Esophagus muscularis mucosa (tissue), 4 donors: ENCODE data around the gene SLN. TPM values are rescaled to one million over a fixed set of nuclear protein-coding genes. Genes with fewer than 3 reads are reported as not detected.
A peak's percentile ranks its signal among the peaks of the same experiment; 100 is the strongest.

ENCODE experiments used
- DNase-seq: peaks from one replicate; pipeline ENCODE4 v3.0.0-alpha.2; 2017; ENCODE audit errors: extremely low spot score
- H3K27ac ChIP-seq, 4 donors: fragments of 200-600 bp; sonication (generic); replicated peaks in 1 of 4; 1 replicate in 3 of 4; 2 replicates in 1 of 4; pipeline ENCODE4 v1.5.1; 2016 to 2019; ENCODE audit warnings: mild to moderate bottlenecking in 1 of 4
- H3K27me3 ChIP-seq, 4 donors: fragments of 200-600 bp; sonication (generic); one replicate each; pipeline versions ENCODE4 v1.5.1 to v1.6.0; 2016 to 2019
- H3K36me3 ChIP-seq, 4 donors: fragments of 200-600 bp; sonication (generic); one replicate each; pipeline ENCODE4 v1.5.1; 2016 to 2019
- H3K4me1 ChIP-seq, 4 donors: fragments of 200-600 bp; sonication (generic); one replicate each; pipeline ENCODE4 v1.5.1; 2016 to 2019
- H3K4me3 ChIP-seq, 4 donors: fragments of 200-600 bp; sonication (generic); 1 replicate in 2 of 4; 2 replicates in 2 of 4; pipeline ENCODE4 v1.5.1; 2016 to 2019; ENCODE audit warnings: mild to moderate bottlenecking in 4 of 4, moderate library complexity in 1 of 4
- H3K9me3 ChIP-seq, 4 donors: fragments of 200-600 bp; sonication (generic); 1 replicate in 3 of 4; 2 replicates in 1 of 4; pipeline ENCODE4 v1.5.1; 2016 to 2019
- CTCF ChIP-seq, 3 experiments: fragments of 200-600 bp in 2 of 3; fragments of 450-650 bp in 1 of 3; sonication (generic) in 2 of 3; IDR thresholded peaks; one replicate each; pipeline ENCODE4 v1.5.1; 2017 to 2019; ENCODE audit warnings: antibody characterized with exemption in 3 of 3, mild to moderate bottlenecking in 2 of 3, moderate library complexity in 1 of 3
- EP300 ChIP-seq: sonication (generic); formaldehyde crosslinking; IDR thresholded peaks from one replicate; pipeline ENCODE4 v1.6.1; 2017; ENCODE audit warnings: antibody characterized with exemption
- POLR2A ChIP-seq: fragments of 450-650 bp; IDR thresholded peaks from one replicate; pipeline ENCODE4 v1.6.1; 2017; ENCODE audit warnings: antibody characterized with exemption, moderate library complexity, mild to moderate bottlenecking, low read depth
- POLR2AphosphoS5 ChIP-seq, 2 donors: sonication (generic); formaldehyde crosslinking; IDR thresholded peaks; one replicate each; pipeline ENCODE4 v1.6.1; 2017; ENCODE audit warnings: antibody characterized with exemption in 2 of 2
- WGBS: methylation state at CpG from one replicate; pipeline ENCODE4 v1.1.5; 2018; 5-methylcytosine and 5-hydroxymethylcytosine counted together
- intact Hi-C: fragments of 100-400 bp; cut with DNase I; formaldehyde crosslinking; loops from one replicate; pipeline ENCODE4 v1.15.1; 2023
- total RNA-seq, 4 donors: library from RNA; depleted of rRNA; stranded (reverse); fragments of >200 nt; gene quantifications; one replicate each; pipeline versions ENCODE4 v1.1.0 to v1.2.1, GENCODE V29; 2016

The SLN gene
- total RNA-seq, 4 donors from 2014 or later: 0.65 TPM; not detected in 3

- Histone ChIP-seq H3K4me3 (no peak overlapping the region), H3K27ac (no peak overlapping the region), H3K9me3 (peaks cover 0 to 6% (median 2%) of the 10 kb centered on the region in 4 donors), H3K36me3 (no peaks in the 10 kb centered on the region), H3K27me3 (peaks cover 0 to 4% (median 0%) of the 10 kb centered on the region in 4 donors), H3K4me1 (peaks cover 0 to 13% (median 4%) of the 10 kb centered on the region in 4 donors)
- DNase-seq: no peak
- WGBS: 32% methylated on average over 3 of the region's 3 CpGs
- TF ChIP-seq CTCF (IDR thresholded peaks at IDR 0.05) (no peak), EP300 (no peak), POLR2A (no peak), POLR2AphosphoS5 (IDR thresholded peaks at IDR 0.05) (no peak)
- intact Hi-C loops: no loop called here
Observed at GRCh38 chr11:107743191-107743590, 31.3 kb upstream of the SLN start.

- TF ChIP-seq EP300 (no peak), POLR2AphosphoS5 (IDR thresholded peaks at IDR 0.05) (no peak), CTCF (IDR thresholded peaks at IDR 0.05) (peak in 1 of 3 experiments; percentile 37)
- Histone ChIP-seq H3K27me3 (peaks cover 0 to 4% (median 0%) of the 10 kb centered on the region in 4 donors), H3K4me3 (no peak overlapping the region), H3K36me3 (no peaks in the 10 kb centered on the region), H3K4me1 (no peaks in the 10 kb centered on the region), H3K9me3 (peaks cover 0 to 6% (median 2%) of the 10 kb centered on the region in 4 donors), H3K27ac (no peak overlapping the region)
- no peak for DNase-seq
- intact Hi-C loops: no loop called here
- 44% methylated on average over 5 of the region's 7 CpGs for WGBS
Observed at GRCh38 chr11:107741044-107741823, 29.4 kb upstream of the SLN start.

GRCh38 chr11:107740271-107740670 is 28.4 kb upstream of the SLN start:
- no peaks in the 10 kb centered on the region for H3K4me1 ChIP-seq
- H3K27me3 ChIP-seq: peaks cover 0 to 4% (median 0%) of the 10 kb centered on the region in 4 donors
- no peak for DNase-seq
- WGBS: 89% methylated on average over 4 of the region's 4 CpGs
- H3K9me3 ChIP-seq: peaks cover 0 to 6% (median 2%) of the 10 kb centered on the region in 4 donors
- no peak overlapping the region for H3K4me3 ChIP-seq
- H3K36me3 ChIP-seq: no peaks in the 10 kb centered on the region
- TF ChIP-seq POLR2A (no peak), EP300 (no peak), POLR2AphosphoS5 (IDR thresholded peaks at IDR 0.05) (no peak), CTCF (IDR thresholded peaks at IDR 0.05) (no peak)
- no peak overlapping the region for H3K27ac ChIP-seq
- intact Hi-C loops: no loop called here

- 60% methylated on average over 1 of the region's 1 CpG for WGBS
- DNase-seq: no peak
- Histone ChIP-seq H3K4me1 (no peaks in the 10 kb centered on the region), H3K4me3 (no peak overlapping the region), H3K9me3 (peaks cover 0 to 6% (median 2%) of the 10 kb centered on the region in 4 donors), H3K36me3 (no peaks in the 10 kb centered on the region), H3K27me3 (peaks cover 0 to 2% (median 0%) of the 10 kb centered on the region in 4 donors), H3K27ac (no peak overlapping the region)
- intact Hi-C loops: no loop called here
- TF ChIP-seq POLR2A: no peak
- TF ChIP-seq EP300: no peak
- TF ChIP-seq POLR2AphosphoS5 (IDR thresholded peaks at IDR 0.05): no peak
- no peak for TF ChIP-seq CTCF (IDR thresholded peaks at IDR 0.05)
Observed at GRCh38 chr11:107736546-107736945, 24.7 kb upstream of the SLN start.
